ENCODE results near the gene FAM186B.

DNA sequence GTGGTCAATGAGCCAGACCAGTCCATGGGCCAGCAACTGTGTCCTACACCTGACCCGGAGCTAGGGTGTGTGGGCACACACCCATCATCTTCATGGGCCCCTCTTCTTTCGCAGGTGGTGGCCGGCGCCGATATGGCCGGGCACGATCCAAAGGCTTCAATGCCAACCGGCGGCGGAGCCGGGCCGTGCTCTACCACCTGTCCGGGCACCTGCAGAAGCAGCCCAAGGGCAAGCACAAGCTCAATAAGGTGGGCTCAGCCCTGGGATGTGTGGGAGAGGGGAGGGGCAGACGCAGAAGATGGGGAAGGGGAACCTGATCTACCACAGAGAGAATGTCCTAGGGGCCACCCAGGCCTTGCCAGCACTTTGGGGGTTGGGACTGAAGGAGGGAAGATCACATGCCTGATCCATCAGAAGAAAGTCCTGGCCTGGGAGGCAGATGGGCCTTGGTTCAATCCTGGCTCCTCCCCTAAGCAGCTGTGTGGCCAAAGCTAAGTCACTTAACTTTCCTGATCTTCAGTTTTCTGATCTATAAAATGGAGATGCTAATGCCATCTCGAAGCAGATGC is 62.8 kb downstream of the FAM186B start:
- no peak for TF ChIP-seq POLR2A (IDR thresholded peaks at IDR 0.05)
- TF ChIP-seq, protein P1, sequence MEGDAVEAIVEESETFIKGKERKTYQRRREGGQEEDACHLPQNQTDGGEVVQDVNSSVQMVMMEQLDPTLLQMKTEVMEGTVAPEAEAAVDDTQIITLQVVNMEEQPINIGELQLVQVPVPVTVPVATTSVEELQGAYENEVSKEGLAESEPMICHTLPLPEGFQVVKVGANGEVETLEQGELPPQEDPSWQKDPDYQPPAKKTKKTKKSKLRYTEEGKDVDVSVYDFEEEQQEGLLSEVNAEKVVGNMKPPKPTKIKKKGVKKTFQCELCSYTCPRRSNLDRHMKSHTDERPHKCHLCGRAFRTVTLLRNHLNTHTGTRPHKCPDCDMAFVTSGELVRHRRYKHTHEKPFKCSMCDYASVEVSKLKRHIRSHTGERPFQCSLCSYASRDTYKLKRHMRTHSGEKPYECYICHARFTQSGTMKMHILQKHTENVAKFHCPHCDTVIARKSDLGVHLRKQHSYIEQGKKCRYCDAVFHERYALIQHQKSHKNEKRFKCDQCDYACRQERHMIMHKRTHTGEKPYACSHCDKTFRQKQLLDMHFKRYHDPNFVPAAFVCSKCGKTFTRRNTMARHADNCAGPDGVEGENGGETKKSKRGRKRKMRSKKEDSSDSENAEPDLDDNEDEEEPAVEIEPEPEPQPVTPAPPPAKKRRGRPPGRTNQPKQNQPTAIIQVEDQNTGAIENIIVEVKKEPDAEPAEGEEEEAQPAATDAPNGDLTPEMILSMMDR (IDR thresholded peaks at IDR 0.05), result no peak
